ENCODE results near the gene MORN5. TPM values are rescaled to one million over a fixed set of nuclear protein-coding genes. Genes with fewer than 3 reads are reported as not detected.

The MORN5 gene
- total RNA-seq, 3 donors from 2014 or later, result not detected

- DNase-seq (ENCODE audit: low spot score in 2 of 2), result no peak
Observed at GRCh38 chr9:122179690-122180074, 20.0 kb downstream of the MORN5 start.

GRCh38 chr9:122180633-122181032 is 20.9 kb downstream of the MORN5 start:
- H3K9me3 ChIP-seq, result no peaks in the 10 kb centered on the region
- intact Hi-C loops (cut with DNase I; ENCODE audit: low total_unique reads), result no loop called here
- no peak overlapping the region for H3K4me3 ChIP-seq
- H3K27ac ChIP-seq, result no peak overlapping the region
- DNase-seq (ENCODE audit: low spot score in 2 of 2), result no peak
- TF ChIP-seq CTCF (IDR thresholded peaks at IDR 0.05), result no peak
- no peak for TF ChIP-seq POLR2A (IDR thresholded peaks at IDR 0.05)
- TF ChIP-seq POLR2AphosphoS5 (IDR thresholded peaks at IDR 0.05), result no peak
- H3K4me1 ChIP-seq, result no peaks in the 10 kb centered on the region
- H3K36me3 ChIP-seq, result no peaks in the 10 kb centered on the region
- no peaks in the 10 kb centered on the region for H3K27me3 ChIP-seq

More at GRCh38 chr9:122179690-122180074, 20.0 kb downstream of the MORN5 start:
- TF ChIP-seq POLR2A (IDR thresholded peaks at IDR 0.05) (no peak), CTCF (IDR thresholded peaks at IDR 0.05) (no peak), POLR2AphosphoS5 (IDR thresholded peaks at IDR 0.05) (no peak)
- H3K4me3 ChIP-seq, result no peak overlapping the region
- no peaks in the 10 kb centered on the region for H3K36me3 ChIP-seq
- intact Hi-C loops (cut with DNase I; ENCODE audit: low total_unique reads), result no loop called here
- H3K9me3 ChIP-seq, result no peaks in the 10 kb centered on the region
- no peak overlapping the region for H3K27ac ChIP-seq
- H3K27me3 ChIP-seq, result no peaks in the 10 kb centered on the region
- no peaks in the 10 kb centered on the region for H3K4me1 ChIP-seq

GRCh38 chr9:122183501-122183900 is 23.8 kb downstream of the MORN5 start:
- H3K4me3 ChIP-seq, result no peak overlapping the region
- H3K27me3 ChIP-seq, result no peaks in the 10 kb centered on the region
- no peak for DNase-seq (ENCODE audit: low spot score in 2 of 2)
- no peaks in the 10 kb centered on the region for H3K4me1 ChIP-seq
- TF ChIP-seq POLR2A (IDR thresholded peaks at IDR 0.05) (no peak), POLR2AphosphoS5 (IDR thresholded peaks at IDR 0.05) (no peak), CTCF (IDR thresholded peaks at IDR 0.05) (no peak)
- intact Hi-C loops (cut with DNase I; ENCODE audit: low total_unique reads), result no loop called here
- H3K9me3 ChIP-seq, result no peaks in the 10 kb centered on the region
- no peaks in the 10 kb centered on the region for H3K36me3 ChIP-seq
- H3K27ac ChIP-seq, result no peak overlapping the region

GRCh38 chr9:122184551-122184950 is 24.8 kb downstream of the MORN5 start:
- no peaks in the 10 kb centered on the region for H3K36me3 ChIP-seq
- TF ChIP-seq POLR2AphosphoS5 (IDR thresholded peaks at IDR 0.05), result no peak
- TF ChIP-seq CTCF (IDR thresholded peaks at IDR 0.05), result no peak
- no peak for TF ChIP-seq POLR2A (IDR thresholded peaks at IDR 0.05)
- intact Hi-C loops (cut with DNase I; ENCODE audit: low total_unique reads), result no loop called here
- no peaks in the 10 kb centered on the region for H3K4me1 ChIP-seq
- H3K9me3 ChIP-seq, result no peaks in the 10 kb centered on the region
- H3K27me3 ChIP-seq, result no peaks in the 10 kb centered on the region
- DNase-seq (ENCODE audit: low spot score in 2 of 2), result no peak
- H3K27ac ChIP-seq, result no peak overlapping the region
- H3K4me3 ChIP-seq, result no peak overlapping the region

GRCh38 chr9:122186301-122186700 is 26.6 kb downstream of the MORN5 start:
- Histone ChIP-seq H3K4me3 (no peak overlapping the region), H3K36me3 (no peaks in the 10 kb centered on the region), H3K27me3 (no peaks in the 10 kb centered on the region), H3K9me3 (no peaks in the 10 kb centered on the region), H3K27ac (no peak overlapping the region), H3K4me1 (no peaks in the 10 kb centered on the region)
- TF ChIP-seq CTCF (IDR thresholded peaks at IDR 0.05), result no peak
- TF ChIP-seq POLR2AphosphoS5 (IDR thresholded peaks at IDR 0.05), result no peak
- TF ChIP-seq POLR2A (IDR thresholded peaks at IDR 0.05), result no peak
- intact Hi-C loops (cut with DNase I; ENCODE audit: low total_unique reads), result no loop called here
- DNase-seq (ENCODE audit: low spot score in 2 of 2), result no peak

All from breast epithelium (tissue), 4 donors.